Suprapubic skin (tissue), 4 donors: ENCODE data around the gene KCNK1.

ENCODE experiments used
- CTCF ChIP-seq, 2 donors: fragments of 200-600 bp in 1 of 2; fragments of 450-650 bp in 1 of 2; sonication (generic) in 1 of 2; IDR thresholded peaks; one replicate each; pipeline ENCODE4 v1.5.1; 2016 to 2019; ENCODE audit warnings: antibody characterized with exemption in 2 of 2, mild to moderate bottlenecking in 1 of 2, moderate library complexity in 1 of 2
- EP300 ChIP-seq: sonication (generic); formaldehyde crosslinking; IDR thresholded peaks from one replicate; pipeline ENCODE4 v1.6.1; 2017; ENCODE audit warnings: antibody characterized with exemption
- POLR2A ChIP-seq, 2 donors: fragments of 450-650 bp; IDR thresholded peaks; one replicate each; pipeline ENCODE4 v1.6.1; 2017; ENCODE audit warnings: antibody characterized with exemption in 2 of 2, mild to moderate bottlenecking in 2 of 2, moderate library complexity in 2 of 2
- POLR2AphosphoS5 ChIP-seq, 3 donors: sonication (generic); formaldehyde crosslinking; IDR thresholded peaks; one replicate each; pipeline ENCODE4 v1.6.1; 2017; ENCODE audit warnings: antibody characterized with exemption in 3 of 3

DNA sequence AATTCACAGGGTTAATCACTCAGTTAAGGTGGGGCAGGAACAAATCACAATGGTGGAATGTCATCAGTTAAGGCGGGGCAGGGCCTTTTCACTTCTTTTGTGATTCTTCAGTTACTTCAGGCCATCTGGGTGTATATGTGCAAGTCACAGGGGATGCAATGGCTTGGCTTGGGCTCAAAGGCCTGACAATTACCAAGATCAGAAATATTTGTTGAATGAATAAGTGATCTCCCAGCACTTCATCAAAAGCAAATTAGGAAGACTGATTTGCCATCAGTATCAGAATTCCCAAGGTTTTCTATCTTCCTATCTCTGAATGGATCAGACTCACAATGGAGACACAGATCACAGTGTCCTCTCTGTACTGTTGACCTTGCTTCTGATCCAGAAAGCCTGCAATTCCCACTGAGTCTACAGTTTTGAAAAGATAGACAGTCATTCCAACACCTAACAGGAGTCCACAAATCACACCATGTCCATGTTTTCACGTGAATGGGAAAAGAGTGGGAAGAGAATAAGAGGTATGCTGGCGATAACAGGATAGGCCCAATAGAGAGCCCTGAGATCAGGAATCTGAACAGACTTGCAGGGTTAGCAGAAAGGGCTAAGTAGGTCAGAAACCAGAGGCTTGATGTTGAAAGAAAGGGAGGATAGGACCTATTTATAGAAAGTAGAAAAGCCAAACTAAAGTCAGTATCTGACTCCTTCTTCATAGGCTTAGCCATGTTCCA, 75.3 kb downstream of the KCNK1 start:
- no peak for TF ChIP-seq CTCF (IDR thresholded peaks at IDR 0.05)
- no peak for TF ChIP-seq POLR2A (IDR thresholded peaks at IDR 0.05)
- TF ChIP-seq EP300 = no peak
- no peak for TF ChIP-seq POLR2AphosphoS5 (IDR thresholded peaks at IDR 0.05)
